GM23338 (cell line): Measurements from ENCODE around the gene FHDC1. TPM values are rescaled to one million over a fixed set of nuclear protein-coding genes. Genes with fewer than 3 reads are reported as not detected.

ENCODE experiments used
- ATAC-seq: fragments of 200-7000 bp; cut with Tn5 transposase; 3 replicates; pipeline ENCODE4 v1.9.1; 2020
- DNase-seq: peaks from one replicate; pipeline ENCODE4 v3.0.0-alpha.2; 2015; ENCODE audit warnings: low spot score
- H2AFZ ChIP-seq: fragments of 200-600 bp; sonication (generic); 2 replicates; pipeline ENCODE4 v1.8.0; 2016; ENCODE audit warnings: antibody characterized with exemption, mild to moderate bottlenecking, moderate library complexity
- H3F3A ChIP-seq: fragments of 200-600 bp; sonication (generic); replicated peaks from 2 replicates; pipeline ENCODE4 v1.8.0; 2017; ENCODE audit warnings: antibody characterized with exemption, mixed run types, low read depth
- H3K27ac ChIP-seq: fragments of 200-600 bp; sonication (generic); 2 replicates; pipeline ENCODE4 v1.6.1; 2016; ENCODE audit warnings: low read depth
- H3K27me3 ChIP-seq: fragments of 200-600 bp; sonication (generic); 2 replicates; pipeline ENCODE4 v1.8.0; 2016; ENCODE audit warnings: mild to moderate bottlenecking, mixed run types, moderate library complexity; ENCODE audit not compliant: insufficient read depth
- H3K36me3 ChIP-seq: fragments of 200-600 bp; sonication (generic); 2 replicates; pipeline ENCODE4 v1.8.0; 2016; ENCODE audit warnings: mild to moderate bottlenecking; ENCODE audit not compliant: insufficient read depth
- H3K4me1 ChIP-seq: fragments of 200-600 bp; sonication (generic); 2 replicates; pipeline ENCODE4 v1.8.0; 2016; ENCODE audit warnings: mild to moderate bottlenecking, moderate library complexity; ENCODE audit not compliant: insufficient read depth
- H3K4me2 ChIP-seq: fragments of 200-600 bp; sonication (generic); 2 replicates; pipeline ENCODE4 v1.7.1; 2017; ENCODE audit warnings: mixed run types
- H3K4me3 ChIP-seq: fragments of 200-600 bp; sonication (generic); 2 replicates; pipeline ENCODE4 v1.6.1; 2016; ENCODE audit warnings: mixed run types
- H3K79me2 ChIP-seq: fragments of 200-600 bp; sonication (generic); replicated peaks from 2 replicates; pipeline ENCODE4 v1.8.0; 2017; ENCODE audit warnings: mild to moderate bottlenecking; ENCODE audit not compliant: insufficient read depth
- H3K9me2 ChIP-seq: fragments of 200-600 bp; sonication (generic); 2 replicates; pipeline ENCODE4 v1.8.0; 2017; ENCODE audit not compliant: insufficient read depth
- H4K20me1 ChIP-seq: fragments of 200-600 bp; sonication (generic); replicated peaks from 2 replicates; pipeline ENCODE4 v1.8.0; 2017; ENCODE audit warnings: mild to moderate bottlenecking; ENCODE audit not compliant: insufficient read depth
- H3K27ac Mint-ChIP-seq: 2 replicates; pipeline ENCODE4 v1.8.0; 2020; ENCODE audit warnings: inconsistent platforms, mild to moderate bottlenecking, moderate library complexity, mixed read lengths
- H3K27me3 Mint-ChIP-seq: 3 replicates; pipeline ENCODE4 v1.8.0; 2022; ENCODE audit warnings: low read depth, mild to moderate bottlenecking, moderate library complexity, mixed read lengths, inconsistent platforms; ENCODE audit not compliant: insufficient read depth, poor library complexity
- H3K36me3 Mint-ChIP-seq: 3 replicates; pipeline ENCODE4 v1.8.0; 2021; ENCODE audit warnings: low read depth, mild to moderate bottlenecking, inconsistent platforms, moderate library complexity, mixed read lengths
- H3K4me1 Mint-ChIP-seq: 3 replicates; pipeline ENCODE4 v1.8.0; 2020; ENCODE audit warnings: mild to moderate bottlenecking, inconsistent platforms, mixed read lengths
- H3K4me3 Mint-ChIP-seq: 3 replicates; pipeline ENCODE4 v1.8.0; 2021; ENCODE audit warnings: moderate library complexity, mild to moderate bottlenecking, inconsistent platforms, mixed read lengths
- H3K9me3 Mint-ChIP-seq: 3 replicates; pipeline ENCODE4 v1.8.0; 2020; ENCODE audit warnings: moderate library complexity, mild to moderate bottlenecking, inconsistent platforms, mixed read lengths
- CREB1 ChIP-seq: fragments of 250-450 bp; sonication (Bioruptor Pico); IDR thresholded peaks from 2 replicates; pipeline ENCODE4 v1.5.0; 2020; ENCODE audit warnings: low read depth, mild to moderate bottlenecking, moderate library complexity
- ETS1 ChIP-seq: IDR thresholded peaks from 2 replicates; pipeline ENCODE4 v1.6.1; 2016; ENCODE audit warnings: antibody characterized with exemption
- EZH2 ChIP-seq: fragments of 200-600 bp; sonication (generic); IDR thresholded peaks from one replicate; pipeline ENCODE4 v1.8.0; 2017; ENCODE audit warnings: antibody characterized with exemption, mild to moderate bottlenecking, low read depth; ENCODE audit not compliant: unreplicated experiment
- EZH2phosphoT487 ChIP-seq: fragments of 200-600 bp; sonication (generic); IDR thresholded peaks from one replicate; pipeline ENCODE4 v1.8.1; 2018; ENCODE audit warnings: antibody characterized with exemption; ENCODE audit not compliant: unreplicated experiment
- JUNB ChIP-seq: IDR thresholded peaks from one replicate; pipeline ENCODE4 v1.6.1; 2016; ENCODE audit warnings: antibody characterized with exemption; ENCODE audit not compliant: unreplicated experiment
- NANOG ChIP-seq: IDR thresholded peaks from 2 replicates; pipeline ENCODE4 v1.6.1; 2016; ENCODE audit warnings: antibody characterized with exemption, borderline replicate concordance
- POLR2AphosphoS5 ChIP-seq: IDR thresholded peaks from 2 replicates; pipeline ENCODE4 v1.6.1; 2016; ENCODE audit warnings: antibody characterized with exemption, low read depth
- ZNF114 ChIP-seq: fragments of 250-450 bp; sonication (Bioruptor Pico); IDR thresholded peaks from 2 replicates; pipeline ENCODE4 v1.5.0; 2020; ENCODE audit warnings: mild to moderate bottlenecking, moderate library complexity
- ZNF331 ChIP-seq: fragments of 250-450 bp; sonication (Bioruptor Pico); IDR thresholded peaks from 2 replicates; pipeline ENCODE4 v1.5.0; 2020; ENCODE audit warnings: low read depth, mild to moderate bottlenecking, moderate library complexity
- ZNF462 ChIP-seq: fragments of 250-450 bp; sonication (Bioruptor Pico); IDR thresholded peaks from 2 replicates; pipeline ENCODE4 v1.5.0; 2020; ENCODE audit warnings: mild to moderate bottlenecking, moderate library complexity
- polyA plus RNA-seq: library from polyadenylated mRNA; unstranded; fragments of >200 nt; fragmentation: Nextera tagmentation; extraction: Ambion mirVana; gene quantifications from 2 replicates; pipeline ENCODE4 v1.2.1, GENCODE V29; 2016
- total RNA-seq: library from RNA; depleted of rRNA; stranded (reverse); fragments of >200 nt; shearing (Covaris generic); gene quantifications from 2 replicates; pipeline ENCODE4 v1.2.3, GENCODE V29; 2014
- TF ChIP-seq, protein P1 (sequence below): IDR thresholded peaks from one replicate; pipeline ENCODE4 v1.6.1; 2018; ENCODE audit warnings: antibody characterized with exemption; ENCODE audit not compliant: unreplicated experiment
- TF ChIP-seq, protein P2 (sequence below), 2 experiments: fragments of 200-600 bp in 1 of 2; sonication (generic) in 1 of 2; conservative IDR thresholded peaks; 2 replicates each; pipeline versions ENCODE4 v1.5.1 to v1.6.1; 2016 to 2017; ENCODE audit warnings: antibody characterized with exemption in 2 of 2, low read depth in 2 of 2, mild to moderate bottlenecking in 2 of 2, moderate library complexity in 1 of 2

FHDC1 gene
- total and polyA plus RNA-seq, 2 experiments from 2014 or later, result 9.5 to 22.8 TPM

GRCh38 chr4:153022241-153022715 lies 86.2 kb downstream of the FHDC1 start (continued):
- TF ChIP-seq ZNF462, result no peak
- no peak for TF ChIP-seq CREB1 (CRISPR knock-in tag)
- no peak for TF ChIP-seq POLR2AphosphoS5
- TF ChIP-seq EZH2phosphoT487, result no peak
- TF ChIP-seq ETS1, result no peak
- TF ChIP-seq ZNF114 (CRISPR knock-in tag), result no peak

- no peaks in the 10 kb centered on the region for H3K36me3 Mint-ChIP-seq
- H3K79me2 ChIP-seq, result no peaks in the 10 kb centered on the region
- no peaks in the 10 kb centered on the region for H4K20me1 ChIP-seq
- H3K36me3 ChIP-seq, result no peaks in the 10 kb centered on the region
- no peak overlapping the region for H3K4me3 ChIP-seq
- H3K27me3 ChIP-seq, result no peaks in the 10 kb centered on the region
- H3K27me3 Mint-ChIP-seq, result peaks cover 2% of the 10 kb centered on the region
- DNase-seq (no peak), ATAC-seq (peak; percentile 26; the same call in 2 of the 3 replicates)
- H3K4me1 ChIP-seq, result 0 out of 2 replicates have a peak, but pooled peaks cover 3% of the 10 kb centered on the region
- H3K27ac ChIP-seq, result no peak overlapping the region
- no peaks in the 10 kb centered on the region for H3F3A ChIP-seq
- peaks cover 23% of the 10 kb centered on the region for H3K4me1 Mint-ChIP-seq
- H3K4me3 Mint-ChIP-seq, result no peak overlapping the region
- H3K4me2 ChIP-seq, result no peak overlapping the region
- H3K27ac Mint-ChIP-seq, result no peak overlapping the region
- no peaks in the 10 kb centered on the region for H3K9me3 Mint-ChIP-seq
- H3K9me2 ChIP-seq, result no peaks in the 10 kb centered on the region; the same call in 1 of the 2 replicates
- peak overlapping the region; percentile 90 for H2AFZ ChIP-seq
- TF ChIP-seq ZNF331 (CRISPR knock-in tag) (no peak), JUNB (no peak), ZNF114 (CRISPR knock-in tag) (no peak), EZH2 (no peak), POLR2AphosphoS5 (no peak), EZH2phosphoT487 (no peak), NANOG (no peak)
- TF ChIP-seq, protein P1, sequence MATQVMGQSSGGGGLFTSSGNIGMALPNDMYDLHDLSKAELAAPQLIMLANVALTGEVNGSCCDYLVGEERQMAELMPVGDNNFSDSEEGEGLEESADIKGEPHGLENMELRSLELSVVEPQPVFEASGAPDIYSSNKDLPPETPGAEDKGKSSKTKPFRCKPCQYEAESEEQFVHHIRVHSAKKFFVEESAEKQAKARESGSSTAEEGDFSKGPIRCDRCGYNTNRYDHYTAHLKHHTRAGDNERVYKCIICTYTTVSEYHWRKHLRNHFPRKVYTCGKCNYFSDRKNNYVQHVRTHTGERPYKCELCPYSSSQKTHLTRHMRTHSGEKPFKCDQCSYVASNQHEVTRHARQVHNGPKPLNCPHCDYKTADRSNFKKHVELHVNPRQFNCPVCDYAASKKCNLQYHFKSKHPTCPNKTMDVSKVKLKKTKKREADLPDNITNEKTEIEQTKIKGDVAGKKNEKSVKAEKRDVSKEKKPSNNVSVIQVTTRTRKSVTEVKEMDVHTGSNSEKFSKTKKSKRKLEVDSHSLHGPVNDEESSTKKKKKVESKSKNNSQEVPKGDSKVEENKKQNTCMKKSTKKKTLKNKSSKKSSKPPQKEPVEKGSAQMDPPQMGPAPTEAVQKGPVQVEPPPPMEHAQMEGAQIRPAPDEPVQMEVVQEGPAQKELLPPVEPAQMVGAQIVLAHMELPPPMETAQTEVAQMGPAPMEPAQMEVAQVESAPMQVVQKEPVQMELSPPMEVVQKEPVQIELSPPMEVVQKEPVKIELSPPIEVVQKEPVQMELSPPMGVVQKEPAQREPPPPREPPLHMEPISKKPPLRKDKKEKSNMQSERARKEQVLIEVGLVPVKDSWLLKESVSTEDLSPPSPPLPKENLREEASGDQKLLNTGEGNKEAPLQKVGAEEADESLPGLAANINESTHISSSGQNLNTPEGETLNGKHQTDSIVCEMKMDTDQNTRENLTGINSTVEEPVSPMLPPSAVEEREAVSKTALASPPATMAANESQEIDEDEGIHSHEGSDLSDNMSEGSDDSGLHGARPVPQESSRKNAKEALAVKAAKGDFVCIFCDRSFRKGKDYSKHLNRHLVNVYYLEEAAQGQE, result no peak
- TF ChIP-seq, protein P2, sequence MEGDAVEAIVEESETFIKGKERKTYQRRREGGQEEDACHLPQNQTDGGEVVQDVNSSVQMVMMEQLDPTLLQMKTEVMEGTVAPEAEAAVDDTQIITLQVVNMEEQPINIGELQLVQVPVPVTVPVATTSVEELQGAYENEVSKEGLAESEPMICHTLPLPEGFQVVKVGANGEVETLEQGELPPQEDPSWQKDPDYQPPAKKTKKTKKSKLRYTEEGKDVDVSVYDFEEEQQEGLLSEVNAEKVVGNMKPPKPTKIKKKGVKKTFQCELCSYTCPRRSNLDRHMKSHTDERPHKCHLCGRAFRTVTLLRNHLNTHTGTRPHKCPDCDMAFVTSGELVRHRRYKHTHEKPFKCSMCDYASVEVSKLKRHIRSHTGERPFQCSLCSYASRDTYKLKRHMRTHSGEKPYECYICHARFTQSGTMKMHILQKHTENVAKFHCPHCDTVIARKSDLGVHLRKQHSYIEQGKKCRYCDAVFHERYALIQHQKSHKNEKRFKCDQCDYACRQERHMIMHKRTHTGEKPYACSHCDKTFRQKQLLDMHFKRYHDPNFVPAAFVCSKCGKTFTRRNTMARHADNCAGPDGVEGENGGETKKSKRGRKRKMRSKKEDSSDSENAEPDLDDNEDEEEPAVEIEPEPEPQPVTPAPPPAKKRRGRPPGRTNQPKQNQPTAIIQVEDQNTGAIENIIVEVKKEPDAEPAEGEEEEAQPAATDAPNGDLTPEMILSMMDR (conservative IDR thresholded peaks at IDR 0.05; ENCODE audit: low read depth in 2 of 2), result no peak
Observed at GRCh38 chr4:153023139-153023538, 87.0 kb downstream of the FHDC1 start.
